Peyer's patch (tissue), 4 donors: ENCODE results near the gene SOS2.

Experiments
- POLR2A ChIP-seq, 2 donors: fragments of 450-650 bp; IDR thresholded peaks; one replicate each; pipeline ENCODE4 v1.5.1; 2017; ENCODE audit warnings: antibody characterized with exemption in 2 of 2, mild to moderate bottlenecking in 2 of 2, moderate library complexity in 2 of 2
- TF ChIP-seq, protein P1 (sequence below), 6 experiments: fragments of 450-650 bp in 4 of 6; fragments of 200-600 bp in 2 of 6; sonication (generic) in 1 of 6; IDR thresholded peaks; one replicate each; pipeline ENCODE4 v1.5.1; 2017 to 2019; ENCODE audit warnings: antibody characterized with exemption in 6 of 6, mild to moderate bottlenecking in 3 of 6, moderate library complexity in 1 of 6

DNA sequence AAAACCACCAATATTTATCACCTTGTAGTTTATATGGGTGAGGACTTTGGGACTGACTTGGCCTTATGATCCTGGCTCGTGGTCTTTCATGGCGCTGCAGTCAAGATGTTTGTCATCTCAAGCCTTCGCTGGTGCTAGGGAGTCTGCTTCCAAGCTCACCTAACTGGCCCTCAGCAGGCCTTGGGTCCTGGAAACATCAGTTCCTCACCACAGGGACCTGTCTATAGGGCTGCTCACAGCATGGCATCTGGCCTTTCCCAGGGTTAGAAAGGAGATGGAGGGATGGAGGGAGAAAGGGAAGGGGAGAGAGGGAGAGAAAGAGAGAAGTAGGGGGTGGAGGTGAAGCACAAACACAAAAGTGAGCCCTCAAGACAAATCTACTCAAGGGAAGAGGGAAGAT lies 146.7 kb downstream of the SOS2 start:
- TF ChIP-seq POLR2A (IDR thresholded peaks at IDR 0.05), result no peak
- TF ChIP-seq, protein P1, sequence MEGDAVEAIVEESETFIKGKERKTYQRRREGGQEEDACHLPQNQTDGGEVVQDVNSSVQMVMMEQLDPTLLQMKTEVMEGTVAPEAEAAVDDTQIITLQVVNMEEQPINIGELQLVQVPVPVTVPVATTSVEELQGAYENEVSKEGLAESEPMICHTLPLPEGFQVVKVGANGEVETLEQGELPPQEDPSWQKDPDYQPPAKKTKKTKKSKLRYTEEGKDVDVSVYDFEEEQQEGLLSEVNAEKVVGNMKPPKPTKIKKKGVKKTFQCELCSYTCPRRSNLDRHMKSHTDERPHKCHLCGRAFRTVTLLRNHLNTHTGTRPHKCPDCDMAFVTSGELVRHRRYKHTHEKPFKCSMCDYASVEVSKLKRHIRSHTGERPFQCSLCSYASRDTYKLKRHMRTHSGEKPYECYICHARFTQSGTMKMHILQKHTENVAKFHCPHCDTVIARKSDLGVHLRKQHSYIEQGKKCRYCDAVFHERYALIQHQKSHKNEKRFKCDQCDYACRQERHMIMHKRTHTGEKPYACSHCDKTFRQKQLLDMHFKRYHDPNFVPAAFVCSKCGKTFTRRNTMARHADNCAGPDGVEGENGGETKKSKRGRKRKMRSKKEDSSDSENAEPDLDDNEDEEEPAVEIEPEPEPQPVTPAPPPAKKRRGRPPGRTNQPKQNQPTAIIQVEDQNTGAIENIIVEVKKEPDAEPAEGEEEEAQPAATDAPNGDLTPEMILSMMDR (IDR thresholded peaks at IDR 0.05), result no peak
